G401 (cell line): ENCODE results near the gene RREB1. TPM values are rescaled to one million over a fixed set of nuclear protein-coding genes. Genes with fewer than 3 reads are reported as not detected.
"Not testable (repeated sequence)": the region's sequence is repeated elsewhere in the genome, so short reads cannot be mapped to it uniquely, and the experiment has no call there.

ENCODE experiments used
- DNase-seq: peaks from one replicate; pipeline ENCODE4 v3.0.0-alpha.2; 2015; ENCODE audit warnings: low spot score
- in situ Hi-C: cut with HindIII; loops from 2 replicates; pipeline ENCODE4 v1.10.0; 2016; ENCODE audit warnings: low sequenced_read_pairs, mixed read lengths
- total RNA-seq: library from RNA; depleted of rRNA; stranded (reverse); fragments of >200 nt; shearing (Covaris generic); gene quantifications from 2 replicates; pipeline ENCODE4 v1.2.3, GENCODE V29; 2014

Gene RREB1
- total RNA-seq, 1 experiment from 2014 or later, result 8.5 TPM

GRCh38 chr6:7262746-7263518 is 155.2 kb downstream of the RREB1 start:
- in situ Hi-C loops, result no loop called here
- DNase-seq, result no peak

GRCh38 chr6:7263519-7263805 is 155.7 kb downstream of the RREB1 start:
- in situ Hi-C loops, DNase-seq: not testable (repeated sequence)

- in situ Hi-C loops, result no loop called here
- no peak for DNase-seq
These were observed 156.3 kb downstream of the RREB1 start for GRCh38 chr6:7264041-7264440.

- in situ Hi-C loops, result no loop called here
- no peak for DNase-seq
These were observed 157.1 kb downstream of the RREB1 start for GRCh38 chr6:7264686-7265384.

GRCh38 chr6:7265385-7265726 is 157.6 kb downstream of the RREB1 start:
- in situ Hi-C loops, DNase-seq: not testable (repeated sequence)

GRCh38 chr6:7267071-7267465 is 159.3 kb downstream of the RREB1 start:
- in situ Hi-C loops, result no loop called here

GRCh38 chr6:7267466-7268091 is 159.8 kb downstream of the RREB1 start:
- in situ Hi-C loops, result no loop called here
- no peak for DNase-seq

More at GRCh38 chr6:7267071-7267465, 159.3 kb downstream of the RREB1 start:
- no peak for DNase-seq

GRCh38 chr6:7268362-7268761 is 160.6 kb downstream of the RREB1 start:
- in situ Hi-C loops, result no loop called here
- DNase-seq, result no peak

GRCh38 chr6:7268816-7269555 is 161.2 kb downstream of the RREB1 start:
- in situ Hi-C loops, result no loop called here
- no peak for DNase-seq

GRCh38 chr6:7269816-7270215 is 162.1 kb downstream of the RREB1 start:
- DNase-seq, result no peak
- in situ Hi-C loops, result no loop called here

GRCh38 chr6:7270320-7271204 is 162.8 kb downstream of the RREB1 start:
- no peak for DNase-seq
- in situ Hi-C loops, result no loop called here

GRCh38 chr6:7271205-7271534 is 163.4 kb downstream of the RREB1 start:
- in situ Hi-C loops, result no loop called here
- DNase-seq, result no peak

- no peak for DNase-seq
- in situ Hi-C loops, result no loop called here
These were observed 165.9 kb downstream of the RREB1 start for GRCh38 chr6:7273709-7274108.

GRCh38 chr6:7274525-7274924 is 166.8 kb downstream of the RREB1 start:
- DNase-seq, in situ Hi-C loops: not testable (repeated sequence)

- in situ Hi-C loops, result loop anchor here (25.0 kb wide), 1 partner anchor 286 kb away; no protein-coding TSS in a partner anchor
- no peak for DNase-seq
These were observed 168.4 kb downstream of the RREB1 start for GRCh38 chr6:7276199-7276524.

- DNase-seq, result no peak
- in situ Hi-C loops, result loop anchor here (25.0 kb wide), 1 partner anchor 280 kb away; no protein-coding TSS in a partner anchor
These were observed 174.5 kb downstream of the RREB1 start for GRCh38 chr6:7282097-7282906.

- DNase-seq, result no peak
- in situ Hi-C loops, result loop anchor here (25.0 kb wide), 1 partner anchor 279 kb away; no protein-coding TSS in a partner anchor
These were observed 175.9 kb downstream of the RREB1 start for GRCh38 chr6:7283676-7284075.

GRCh38 chr6:7285416-7285815 is 177.7 kb downstream of the RREB1 start:
- in situ Hi-C loops, result loop anchor here (25.0 kb wide), 1 partner anchor 277 kb away; no protein-coding TSS in a partner anchor
- DNase-seq, result no peak
